IMR-90 (cell line): ENCODE measurements around the gene ABCA6. TPM values are rescaled to one million over a fixed set of nuclear protein-coding genes. Genes with fewer than 3 reads are reported as not detected.

Source experiments
- ATAC-seq: fragments of 200-7000 bp; cut with Tn5 transposase; 2 replicates; pipeline ENCODE4 v1.9.1; 2020; ENCODE audit warnings: low read depth, mild to moderate bottlenecking, moderate library complexity
- BruUV-seq: library from RNA; stranded (reverse); fragments of 400-500 nt; replicated peaks from 2 replicates; lab custom pipeline; 2021; lab: Mats Ljungman, UMichigan
- CTCF ChIA-PET: fragments of 300-600 bp; formaldehyde crosslinking; extraction: SDS; loops from one replicate; lab custom pipeline; 2021; ENCODE audit warnings: antibody characterized with exemption; lab: Yijun Ruan, JAX
- POLR2A ChIA-PET: fragments of 300-600 bp; sonication (Branson Sonifier 250); formaldehyde crosslinking; loops from one replicate; lab custom pipeline; 2022; ENCODE audit warnings: antibody characterized with exemption; ENCODE audit not compliant: unreplicated experiment; lab: Charles Lee
- DNase-seq: peaks from one replicate; pipeline ENCODE4 v3.0.0; 2013
- H2AFZ ChIP-seq: replicated peaks from 2 replicates; pipeline ENCODE3; 2013; ENCODE audit warnings: low read length, mild to moderate bottlenecking; ENCODE audit not compliant: poor library complexity
- H2AK5ac ChIP-seq: 2 replicates; pipeline ENCODE4 v1.6.1; 2013; ENCODE audit warnings: low read depth, low read length, inconsistent platforms
- H2AK9ac ChIP-seq: replicated peaks from 2 replicates; pipeline ENCODE3; 2013; ENCODE audit warnings: mild to moderate bottlenecking, low read depth, low read length, moderate library complexity; ENCODE audit not compliant: poor library complexity
- H2BK120ac ChIP-seq: 2 replicates; pipeline ENCODE4 v1.6.1; 2013; ENCODE audit warnings: low read depth, low read length, inconsistent platforms
- H2BK15ac ChIP-seq: 3 replicates; pipeline ENCODE4 v1.6.1; 2013; ENCODE audit warnings: low read depth, low read length, inconsistent platforms
- H2BK20ac ChIP-seq: 2 replicates; pipeline ENCODE4 v1.6.1; 2013; ENCODE audit warnings: low read depth, mild to moderate bottlenecking, inconsistent platforms, low read length, moderate library complexity
- H2BK5ac ChIP-seq: 2 replicates; pipeline ENCODE4 v1.6.1; 2013; ENCODE audit warnings: mild to moderate bottlenecking, low read depth, low read length, inconsistent platforms; ENCODE audit not compliant: poor library complexity, severe bottlenecking
- H3K14ac ChIP-seq: replicated peaks from 2 replicates; pipeline ENCODE4 v1.6.1; 2013; ENCODE audit warnings: low read depth, low read length, inconsistent platforms
- H3K18ac ChIP-seq: 2 replicates; pipeline ENCODE4 v1.6.1; 2013; ENCODE audit warnings: low read depth, low read length, control low read depth
- H3K23ac ChIP-seq: 2 replicates; pipeline ENCODE4 v1.6.1; 2013; ENCODE audit warnings: low read depth, low read length, inconsistent platforms
- H3K27ac ChIP-seq: 2 replicates; pipeline ENCODE4 v1.5.1; 2013; ENCODE audit warnings: mild to moderate bottlenecking, control low read depth, low read length; ENCODE audit not compliant: insufficient read depth
- H3K27me3 ChIP-seq: 2 replicates; pipeline ENCODE4 v1.6.1; 2013; ENCODE audit warnings: low read length; ENCODE audit not compliant: control insufficient read depth, insufficient read depth
- H3K36me3 ChIP-seq: 2 replicates; pipeline ENCODE4 v1.6.1; 2013; ENCODE audit warnings: low read length, mixed read lengths; ENCODE audit not compliant: control insufficient read depth, insufficient read depth
- H3K4ac ChIP-seq: 2 replicates; pipeline ENCODE4 v1.6.1; 2013; ENCODE audit warnings: low read depth, low read length, inconsistent platforms
- H3K4me1 ChIP-seq: 2 replicates; pipeline ENCODE4 v1.6.1; 2013; ENCODE audit warnings: low read length, mixed read lengths; ENCODE audit not compliant: control insufficient read depth, insufficient read depth
- H3K4me2 ChIP-seq: 2 replicates; pipeline ENCODE4 v1.6.1; 2013; ENCODE audit warnings: low read depth, mild to moderate bottlenecking, control low read depth, low read length, moderate library complexity
- H3K4me3 ChIP-seq: 2 replicates; pipeline ENCODE4 v1.5.1; 2013; ENCODE audit warnings: low read depth, mild to moderate bottlenecking, control low read depth, low read length, moderate library complexity; ENCODE audit not compliant: insufficient read depth
- H3K56ac ChIP-seq: 2 replicates; pipeline ENCODE4 v1.6.1; 2013; ENCODE audit warnings: low read length, inconsistent platforms; ENCODE audit not compliant: insufficient read depth; ENCODE audit errors: extremely low read depth
- H3K79me1 ChIP-seq, 2 experiments: 2 replicates each; pipeline ENCODE4 v1.6.1; 2013; ENCODE audit warnings: low read length in 2 of 2, inconsistent platforms in 1 of 2, low read depth in 1 of 2
- H3K9ac ChIP-seq: 2 replicates; pipeline ENCODE4 v1.6.1; 2013; ENCODE audit warnings: low read depth, low read length, control low read depth
- H3K9me1 ChIP-seq: 2 replicates; pipeline ENCODE4 v1.6.1; 2013; ENCODE audit warnings: low read length, inconsistent platforms; ENCODE audit not compliant: insufficient read depth
- H3K9me3 ChIP-seq: 2 replicates; pipeline ENCODE4 v1.6.1; 2013; ENCODE audit warnings: low read length; ENCODE audit not compliant: control insufficient read depth, insufficient read depth
- H4K20me1 ChIP-seq: 2 replicates; pipeline ENCODE4 v1.6.1; 2013; ENCODE audit warnings: low read length, inconsistent platforms; ENCODE audit not compliant: insufficient read depth
- H4K5ac ChIP-seq: 2 replicates; pipeline ENCODE4 v1.6.1; 2013; ENCODE audit warnings: mild to moderate bottlenecking, low read depth, low read length, control low read depth
- H4K8ac ChIP-seq, 2 experiments: 2 replicates each; pipeline ENCODE4 v1.6.1; 2013; ENCODE audit warnings: low read depth in 2 of 2, low read length in 2 of 2, control low read depth in 1 of 2, inconsistent platforms in 1 of 2
- H4K91ac ChIP-seq: 2 replicates; pipeline ENCODE4 v1.6.1; 2013; ENCODE audit warnings: low read depth, low read length, inconsistent platforms; ENCODE audit not compliant: insufficient read depth
- BHLHE40 ChIP-seq: fragments of 150-350 bp; IDR thresholded peaks from 2 replicates; pipeline ENCODE4 v1.6.1; 2016; ENCODE audit warnings: mild to moderate bottlenecking, low read depth, low read length
- CEBPB ChIP-seq: IDR thresholded peaks from 2 replicates; pipeline ENCODE4 v1.6.1; 2012; ENCODE audit warnings: low read depth, low read length, improper control_type of control experiment
- CTCF ChIP-seq: conservative IDR thresholded peaks from 2 replicates; pipeline ENCODE4 v1.5.1; 2012; ENCODE audit warnings: mild to moderate bottlenecking, low read depth, low read length, improper control_type of control experiment
- ELK1 ChIP-seq: fragments of 150-350 bp; IDR thresholded peaks from 2 replicates; pipeline ENCODE4 v1.6.1; 2016; ENCODE audit warnings: low read depth, mild to moderate bottlenecking, low read length, moderate library complexity, borderline replicate concordance
- FOS ChIP-seq: fragments of 150-350 bp; IDR thresholded peaks from 2 replicates; pipeline ENCODE4 v1.6.1; 2016; ENCODE audit warnings: low read depth, low read length
- MAFK ChIP-seq: IDR thresholded peaks from 2 replicates; pipeline ENCODE4 v1.6.1; 2012; ENCODE audit warnings: low read depth, low read length, improper control_type of control experiment
- MXI1 ChIP-seq: IDR thresholded peaks from 2 replicates; pipeline ENCODE4 v1.6.1; 2012; ENCODE audit warnings: low read depth, mild to moderate bottlenecking, low read length, moderate library complexity, borderline replicate concordance
- NFE2L2 ChIP-seq: fragments of 150-350 bp; IDR thresholded peaks from 2 replicates; pipeline ENCODE4 v1.6.1; 2016; ENCODE audit warnings: low read depth, mild to moderate bottlenecking, low read length
- POLR2A ChIP-seq: IDR thresholded peaks from 2 replicates; pipeline ENCODE4 v1.6.1; 2012; ENCODE audit warnings: mild to moderate bottlenecking, low read depth, low read length
- RAD21 ChIP-seq: IDR thresholded peaks from 2 replicates; pipeline ENCODE4 v1.6.1; 2012; ENCODE audit warnings: low read length, improper control_type of control experiment
- RCOR1 ChIP-seq: IDR thresholded peaks from 2 replicates; pipeline ENCODE4 v1.6.1; 2012; ENCODE audit warnings: mild to moderate bottlenecking, low read length, improper control_type of control experiment; ENCODE audit not compliant: insufficient replicate concordance
- RFX5 ChIP-seq: IDR thresholded peaks from 2 replicates; pipeline ENCODE4 v1.8.0; 2012; ENCODE audit warnings: low read depth, mild to moderate bottlenecking, low read length, moderate library complexity
- SMC3 ChIP-seq: fragments of 150-350 bp; IDR thresholded peaks from 2 replicates; pipeline ENCODE4 v1.6.1; 2016; ENCODE audit warnings: low read depth, mild to moderate bottlenecking, antibody characterized with exemption, low read length, moderate library complexity
- USF2 ChIP-seq: fragments of 150-350 bp; IDR thresholded peaks from 2 replicates; pipeline ENCODE4 v1.6.1; 2017; ENCODE audit warnings: mild to moderate bottlenecking, antibody characterized with exemption, low read length, low read depth
- WGBS, 2 experiments: methylation state at CpG; one replicate each; pipeline versions ENCODE4 v1.1.5 to v1.1.7; 2013; ENCODE audit warnings: missing lambda C conversion rate in 2 of 2; ENCODE audit not compliant: insufficient read length in 1 of 2; ENCODE audit errors: extremely low coverage in 2 of 2; 5-methylcytosine and 5-hydroxymethylcytosine counted together
- dilution Hi-C: fragments of 300-500 bp; cut with HindIII; formaldehyde crosslinking; loops from one replicate; pipeline ENCODE4 v1.14.3; 2018; ENCODE audit warnings: low sequenced_read_pairs; ENCODE audit not compliant: unreplicated experiment
- in situ Hi-C: fragments of 300-500 bp; cut with MboI; formaldehyde crosslinking; loops from 3 replicates; pipeline ENCODE4 v1.14.3; 2019; ENCODE audit warnings: low sequenced_read_pairs, inconsistent platforms, mixed read lengths
- intact Hi-C: fragments of 100-400 bp; cut with micrococcal nuclease; formaldehyde crosslinking; loops from 2 replicates; pipeline ENCODE4 v1.10.0; 2022
- polyA plus RNA-seq, 3 experiments: library from polyadenylated mRNA; depleted of rRNA; stranded (reverse); fragments of >200 nt; gene quantifications; 2 replicates each; pipeline ENCODE4 v1.2.3, GENCODE V29; 2012; ENCODE audit warnings: low replicate concordance in 1 of 3
- total RNA-seq: library from RNA; depleted of rRNA; stranded (reverse); fragments of >200 nt; gene quantifications from 2 replicates; pipeline ENCODE4 v1.2.3, GENCODE V29; 2012

The ABCA6 gene
- total and polyA plus RNA-seq, 2 of the 4 experiments (the other 2 are of a cell fraction): under 0.01 TPM; not detected in 1

- H3K27me3 ChIP-seq: no peaks in the 10 kb centered on the region
- no peak within 1 kb of the TSS for H2BK15ac ChIP-seq
- H3K9me3 ChIP-seq: no peaks in the 10 kb centered on the region
- BruUV-seq: no TSS peak
- no peak within 1 kb of the TSS for H4K91ac ChIP-seq
- no peak within 1 kb of the TSS for H3K4me3 ChIP-seq
- H2BK5ac ChIP-seq: no peak within 1 kb of the TSS
- no peak within 1 kb of the TSS for H3K4me2 ChIP-seq
- H2AK5ac ChIP-seq: no peak within 1 kb of the TSS
- POLR2A ChIA-PET: no interaction called here
- intact Hi-C loops: no loop called here
- H2BK120ac ChIP-seq: no peak within 1 kb of the TSS
- peak; percentile 63 for ATAC-seq
- CTCF ChIA-PET: no interaction called here
- no peak within 1 kb of the TSS for H2BK20ac ChIP-seq
- WGBS, 2 experiments: no CpG with 5 or more reads among the region's 2 CpGs
- H3K56ac ChIP-seq: no peak within 1 kb of the TSS
- no peak within 1 kb of the TSS; the same call in 1 of the 2 replicates for H3K14ac ChIP-seq
- H3K4me1 ChIP-seq: no peaks in the 10 kb centered on the region
- no peak within 1 kb of the TSS for H4K5ac ChIP-seq
- TF ChIP-seq RFX5: no peak
- no peak for TF ChIP-seq SMC3
- no peak for TF ChIP-seq RCOR1
- no peak for TF ChIP-seq CEBPB
- no peak for TF ChIP-seq USF2
- no peak for TF ChIP-seq NFE2L2
- no peak for TF ChIP-seq ELK1
- TF ChIP-seq RAD21: no peak
- no peak for TF ChIP-seq FOS
- no peak for TF ChIP-seq BHLHE40
- no peak for TF ChIP-seq POLR2A
- TF ChIP-seq CTCF: no peak
- TF ChIP-seq MAFK: no peak
- no peak for TF ChIP-seq MXI1
- H3K36me3 ChIP-seq: no peaks in the 10 kb centered on the region
- H3K27ac ChIP-seq: peak within 1 kb of the TSS; percentile 32; the same call in 1 of the 2 replicates
- no peak within 1 kb of the TSS; the same call in 1 of the 2 replicates for H3K18ac ChIP-seq
- H3K4ac ChIP-seq: no peak within 1 kb of the TSS
- no peaks in the 10 kb centered on the region for H3K9me1 ChIP-seq
- in situ Hi-C loops: no loop called here
- H4K8ac ChIP-seq: no peak within 1 kb of the TSS
- H2AK9ac ChIP-seq: no peak within 1 kb of the TSS
- no peaks in the 10 kb centered on the region for H4K20me1 ChIP-seq
- H3K79me1 ChIP-seq: no peaks in the 10 kb centered on the region
- H3K23ac ChIP-seq: no peak within 1 kb of the TSS
- dilution Hi-C loops: no loop called here
- no peak within 1 kb of the TSS for H3K9ac ChIP-seq
- H2AFZ ChIP-seq: no peak within 1 kb of the TSS
- DNase-seq: peak; percentile 21
Observed at GRCh38 chr17:69060822-69061221, 80.9 kb downstream of the ABCA6 start, which contains the start of gene ABCA9. ABCA9 (minus strand) TSS chr17:69060927; CDS start chr17:69051126, 9,801 bp downstream.
